ENCODE results near the gene NYNRIN. TPM values are rescaled to one million over a fixed set of nuclear protein-coding genes. Genes with fewer than 3 reads are reported as not detected.
A peak's percentile ranks its signal among the peaks of the same experiment; 100 is the strongest.

The NYNRIN gene
- total and polyA plus RNA-seq, 12 donors: 3.6 to 9.0 (median 6.4) TPM

DNA sequence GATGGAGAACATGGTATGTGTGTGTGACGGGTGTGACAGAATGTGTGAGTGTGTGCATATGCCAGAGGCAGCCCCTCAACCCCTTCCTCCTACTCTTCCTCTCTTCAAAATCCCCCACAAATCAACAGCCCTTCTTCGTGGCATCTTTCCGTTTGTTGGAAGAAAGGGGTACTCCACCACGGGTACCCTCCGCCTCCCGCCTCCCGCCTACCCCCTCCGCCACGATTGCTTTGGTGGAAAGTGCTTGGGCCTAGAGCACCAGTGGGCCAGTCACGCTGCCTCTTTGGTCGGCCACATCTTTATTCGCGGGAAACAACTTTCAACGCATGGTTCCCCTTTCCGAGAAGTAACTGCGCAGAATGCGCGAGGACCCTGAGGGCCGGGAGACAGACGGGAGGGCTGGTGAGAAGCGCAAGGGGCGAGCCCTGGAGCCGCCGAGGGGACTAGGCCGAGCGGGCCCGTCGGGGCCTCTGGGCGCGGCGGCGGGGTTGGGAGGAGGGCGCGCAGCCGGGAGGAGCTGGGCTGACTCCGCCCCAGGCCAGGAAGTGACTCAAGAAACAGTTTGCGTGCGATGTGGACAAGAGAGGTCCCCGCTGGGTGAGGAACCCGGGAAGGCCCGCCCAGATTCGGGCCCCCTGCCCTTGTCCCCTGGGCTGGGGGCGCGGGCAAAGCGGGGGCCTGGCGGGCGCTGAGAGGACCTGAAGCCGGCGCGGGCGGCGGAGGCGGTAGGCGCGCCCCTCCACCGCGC lies 30.8 kb downstream of the NYNRIN start, which contains the start of the genes CBLN3 and KHNYN:
CBLN3 (minus strand) TSS at position 274 of the 748 bp plus-strand sequence. CDS start 614 bp downstream, outside the sequence.
KHNYN (plus strand) TSS at position 560 of the 748 bp plus-strand sequence. CDS start 777 bp downstream, outside the sequence.
- Histone ChIP-seq H3K4me1 (peaks cover 12 to 60% (median 41%) of the 10 kb centered on the region in 9 donors), H3K4me3 (peak within 1 kb of the TSS; percentile 74 to 95 (median 80)), H3K27ac (peak within 1 kb of the TSS; percentile 91 to 99 (median 97)), H3K9me3 (no peaks in the 10 kb centered on the region), H3K27me3 (no peaks in the 10 kb centered on the region), H3K36me3 (peaks cover 0 to 37% (median 24%) of the 10 kb centered on the region in 9 donors)
- 4 to 7% methylated on average over 57 of the region's 57 CpGs for WGBS, 2 donors
- peak; percentile 86 to 92 (median 88) for ATAC-seq
- intact Hi-C loops (cut with DNase I): loop anchor here in 9 of 10 donors (1.0 to 10.0 kb wide), 8 partner anchors 31 to 195 kb away; partner anchors contain the start of genes TINF2 (in 4 of the 9), GMPR2 (in 1 of the 9), NEDD8 (in 1 of the 9) and NFATC4 (in 1 of the 9)
- DNase-seq: peak; percentile 91 to 93
- no peak for TF ChIP-seq CTCF (IDR thresholded peaks at IDR 0.05)

GRCh38 chr14:24430143-24430681 lies 31.4 kb downstream of the NYNRIN start:
- Histone ChIP-seq H3K36me3 (peaks cover 0 to 44% (median 24%) of the 10 kb centered on the region in 9 donors), H3K4me1 (peaks cover 12 to 56% (median 40%) of the 10 kb centered on the region in 9 donors)
- 0% methylated on average over 26 to 28 of the region's 28 CpGs for WGBS, 2 donors

GRCh38 chr14:24430682-24431568 lies 32.1 kb downstream of the NYNRIN start:
- no peaks in the 10 kb centered on the region for H3K9me3 ChIP-seq
- ATAC-seq (peak in 6 of 8 donors; percentile 15 to 61 (median 22)), DNase-seq (peak in 1 of 2 donors; percentile 52)
- peaks cover 0 to 51% (median 25%) of the 10 kb centered on the region in 9 donors for H3K36me3 ChIP-seq
- H3K4me3 ChIP-seq: peak overlapping the region; percentile 74 to 95 (median 80)
- H3K4me1 ChIP-seq: peaks cover 12 to 56% (median 39%) of the 10 kb centered on the region in 9 donors
- no peaks in the 10 kb centered on the region for H3K27me3 ChIP-seq
- intact Hi-C loops (cut with DNase I): loop anchor here in 9 of 10 donors (1.0 to 10.0 kb wide), 8 partner anchors 64 to 196 kb away; partner anchors contain the start of genes TINF2 (in 4 of the 9), GMPR2 (in 1 of the 9), NEDD8 (in 1 of the 9) and NFATC4 (in 1 of the 9)
- WGBS, 2 donors: 14 to 21% methylated on average over 19 of the region's 19 CpGs
- H3K27ac ChIP-seq: peak overlapping the region; percentile 91 to 99 (median 97)
- TF ChIP-seq CTCF (IDR thresholded peaks at IDR 0.05): no peak

More at GRCh38 chr14:24430143-24430681, 31.4 kb downstream of the NYNRIN start:
- Histone ChIP-seq H3K27ac (peak overlapping the region; percentile 91 to 99 (median 97)), H3K27me3 (no peaks in the 10 kb centered on the region), H3K9me3 (no peaks in the 10 kb centered on the region), H3K4me3 (peak overlapping the region; percentile 74 to 95 (median 80))
- TF ChIP-seq CTCF (IDR thresholded peaks at IDR 0.05): no peak
- intact Hi-C loops (cut with DNase I): loop anchor here in 9 of 10 donors (1.0 to 10.0 kb wide), 7 partner anchors 63 to 195 kb away; partner anchors contain the start of genes TINF2 (in 4 of the 9), GMPR2 (in 1 of the 9), NEDD8 (in 1 of the 9) and NFATC4 (in 1 of the 9)
- ATAC-seq: peak; percentile 77 to 89 (median 85)
- peak; percentile 86 for DNase-seq

Data from heart right ventricle (tissue), 16 donors.